ENCODE data around the gene CPA5.

Gene CPA5

DNA sequence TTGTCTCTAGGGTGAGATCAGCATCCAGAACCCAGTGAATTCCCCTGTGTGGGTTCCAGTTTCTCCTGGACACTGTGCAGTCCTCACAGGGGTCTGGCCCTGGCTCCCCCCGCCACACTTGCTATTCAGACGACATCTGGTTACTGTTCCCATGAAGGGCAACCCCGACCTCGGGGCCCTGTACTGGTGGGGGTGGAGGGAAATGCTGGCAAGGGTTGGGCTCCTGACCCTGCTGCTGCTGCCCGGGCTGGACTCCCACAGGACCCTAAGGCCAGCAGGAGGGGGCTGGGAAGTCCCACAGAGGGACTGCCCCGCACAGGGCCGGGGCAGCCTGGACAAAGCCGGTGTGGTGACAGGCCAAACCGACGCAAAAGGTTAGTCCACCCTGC lies 34.9 kb downstream of the CPA5 start:
- DNase-seq, result no peak

DNA sequence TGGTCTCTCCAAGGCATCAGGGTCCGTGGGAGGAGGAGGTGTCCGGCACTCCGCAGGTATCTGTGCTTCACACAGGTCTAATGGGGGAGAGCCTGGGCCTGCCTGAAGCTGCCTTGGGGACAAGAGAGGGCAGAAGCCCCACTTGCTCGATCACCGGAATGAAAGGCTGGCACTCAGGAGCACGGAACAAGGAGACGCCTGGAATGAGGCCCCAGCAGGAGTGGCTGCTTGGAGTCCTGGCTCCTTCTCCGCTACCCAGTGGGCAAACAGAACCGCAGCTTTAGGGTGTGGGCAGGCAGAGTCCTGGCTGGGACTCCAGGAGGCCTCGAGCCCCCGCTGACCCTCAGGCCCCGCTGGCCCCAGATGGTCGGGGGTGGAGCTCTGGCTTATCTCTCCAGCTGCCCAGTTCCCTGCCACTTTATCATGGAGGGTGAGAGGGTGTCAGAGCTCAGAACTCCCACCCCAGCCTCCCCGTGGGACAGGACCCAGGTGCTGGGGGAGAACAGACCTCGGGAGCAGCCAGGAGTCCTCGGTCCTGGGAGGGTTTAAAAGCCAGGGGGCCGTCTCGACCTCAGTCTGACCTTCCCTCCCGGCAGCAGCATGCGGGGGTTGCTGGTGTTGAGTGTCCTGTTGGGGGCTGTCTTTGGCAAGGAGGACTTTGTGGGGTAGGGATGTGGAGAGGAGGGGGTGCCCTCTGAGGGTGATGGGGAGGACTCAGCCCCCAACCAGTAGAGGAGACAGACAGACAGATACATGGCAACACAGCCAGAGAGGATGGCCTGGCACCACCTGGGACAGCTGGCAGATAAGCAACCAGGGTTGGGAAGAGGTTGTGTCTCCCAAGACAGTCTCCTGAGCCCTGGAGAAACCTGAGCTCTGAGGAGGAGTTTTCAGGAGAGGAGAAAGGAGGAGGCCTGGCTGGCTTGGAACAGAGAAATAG lies 35.6 kb downstream of the CPA5 start, which contains the start of gene CPA1:
CPA1 (plus strand) TSS at position 574 of the 940 bp plus-strand sequence; CDS start at position 601, 27 bp downstream.
- DNase-seq, result peak; percentile 72

DNA sequence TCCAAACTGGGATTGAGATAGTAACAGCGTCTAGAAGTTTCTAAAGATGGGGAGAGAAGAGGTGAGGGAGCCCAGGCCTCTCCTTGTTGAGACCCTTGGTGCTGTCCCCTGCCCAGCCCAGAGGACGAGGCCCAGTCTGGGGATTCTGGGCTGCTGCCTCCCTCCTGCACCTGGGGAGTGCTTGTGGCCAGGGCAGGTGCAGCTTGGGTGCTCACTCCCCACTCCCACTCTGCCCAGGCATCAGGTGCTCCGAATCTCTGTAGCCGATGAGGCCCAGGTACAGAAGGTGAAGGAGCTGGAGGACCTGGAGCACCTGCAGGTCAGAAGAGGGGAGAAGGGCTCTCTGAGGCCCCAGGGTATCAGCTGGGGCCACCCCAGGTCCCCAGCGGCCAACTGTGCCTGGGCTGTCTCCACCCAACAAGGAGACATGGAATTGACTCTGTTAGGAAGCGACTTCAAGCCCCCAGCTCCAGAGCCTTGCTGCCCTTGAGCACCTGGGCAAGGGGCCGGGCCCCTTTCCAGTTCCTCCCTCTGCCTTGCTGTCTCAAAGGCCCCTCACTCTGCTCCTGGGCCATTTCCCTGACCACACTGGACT lies 36.3 kb downstream of the CPA5 start:
- DNase-seq, result peak; percentile 37

DNA sequence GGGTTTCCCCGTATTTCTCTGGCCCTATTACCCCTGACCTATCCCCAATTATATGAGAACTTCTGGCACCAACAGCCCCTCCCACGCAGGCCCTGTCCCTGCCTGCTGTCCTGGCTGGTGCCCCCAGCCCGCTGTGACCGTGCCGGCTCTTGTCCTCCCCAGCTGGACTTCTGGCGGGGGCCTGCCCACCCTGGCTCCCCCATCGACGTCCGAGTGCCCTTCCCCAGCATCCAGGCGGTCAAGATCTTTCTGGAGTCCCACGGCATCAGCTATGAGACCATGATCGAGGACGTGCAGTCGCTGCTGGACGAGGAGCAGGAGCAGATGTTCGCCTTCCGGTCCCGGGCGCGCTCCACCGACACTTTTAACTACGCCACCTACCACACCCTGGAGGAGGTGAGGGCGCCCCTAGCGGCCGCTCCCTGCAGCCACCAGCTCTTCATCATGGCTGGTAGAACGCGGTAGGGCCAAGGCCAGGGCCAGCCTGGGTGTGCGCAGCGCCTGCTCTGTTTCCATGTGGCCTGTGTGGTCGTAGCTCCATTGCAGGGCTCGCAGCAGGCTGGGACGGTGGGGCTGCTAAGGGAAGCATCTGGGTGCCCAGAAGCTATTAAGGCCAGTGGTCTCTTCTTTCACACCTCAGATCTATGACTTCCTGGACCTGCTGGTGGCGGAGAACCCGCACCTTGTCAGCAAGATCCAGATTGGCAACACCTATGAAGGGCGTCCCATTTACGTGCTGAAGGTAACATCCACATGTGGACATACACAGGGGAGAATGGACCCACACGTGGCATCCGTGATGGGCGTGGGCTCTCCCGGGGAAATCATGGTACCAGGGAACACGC lies 37.1 kb downstream of the CPA5 start:
- DNase-seq, result no peak

DNA sequence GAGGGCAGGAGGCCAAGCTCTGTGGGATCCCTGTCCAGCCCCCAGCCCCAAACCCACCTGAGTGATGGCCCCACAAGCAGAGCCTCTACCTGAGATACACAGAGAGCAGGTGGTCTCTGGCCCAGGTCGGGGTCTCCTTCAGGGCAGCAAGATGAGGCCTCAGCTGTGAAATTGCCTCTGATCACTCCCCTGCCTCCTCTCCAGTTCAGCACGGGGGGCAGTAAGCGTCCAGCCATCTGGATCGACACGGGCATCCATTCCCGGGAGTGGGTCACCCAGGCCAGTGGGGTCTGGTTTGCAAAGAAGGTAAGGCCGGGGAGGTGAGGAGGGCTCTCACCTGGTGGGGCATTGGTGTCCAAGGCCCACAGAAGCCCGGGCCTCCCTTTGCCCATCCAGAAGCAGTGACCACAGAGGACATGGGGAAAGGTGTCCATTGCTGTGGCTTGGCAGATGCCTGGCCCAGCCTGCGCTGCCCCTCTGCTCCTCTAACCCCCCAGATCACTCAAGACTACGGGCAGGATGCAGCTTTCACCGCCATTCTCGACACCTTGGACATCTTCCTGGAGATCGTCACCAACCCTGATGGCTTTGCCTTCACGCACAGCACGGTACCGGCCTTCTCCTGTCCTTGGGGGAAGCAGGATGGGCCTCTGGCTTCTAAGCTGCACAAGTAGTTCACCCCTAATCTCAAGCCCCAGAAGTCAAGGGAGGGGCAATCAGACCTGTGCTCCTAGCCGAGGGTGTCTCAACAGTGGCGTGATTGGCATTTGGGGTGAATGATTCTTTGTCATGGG lies 38.8 kb downstream of the CPA5 start:
- DNase-seq, result no peak

DNA sequence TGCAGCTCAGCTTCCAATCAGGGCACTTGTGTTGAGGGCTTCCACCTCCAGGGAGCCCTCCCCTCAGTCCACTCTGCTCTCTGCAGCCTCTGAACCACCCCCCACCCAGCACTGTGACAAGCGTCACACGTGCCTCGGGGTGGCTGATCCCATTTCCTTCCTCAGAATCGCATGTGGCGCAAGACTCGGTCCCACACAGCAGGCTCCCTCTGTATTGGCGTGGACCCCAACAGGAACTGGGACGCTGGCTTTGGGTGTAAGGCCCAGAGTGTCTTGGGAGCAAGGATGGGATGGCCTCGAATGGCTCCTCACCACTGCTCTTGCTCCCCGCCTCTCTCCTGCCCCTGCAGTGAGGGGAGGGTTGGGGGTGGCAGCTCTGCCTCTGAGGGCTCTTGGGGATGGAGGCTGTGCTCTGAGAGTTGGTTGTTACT lies 39.8 kb downstream of the CPA5 start:
- no peak for DNase-seq

DNA sequence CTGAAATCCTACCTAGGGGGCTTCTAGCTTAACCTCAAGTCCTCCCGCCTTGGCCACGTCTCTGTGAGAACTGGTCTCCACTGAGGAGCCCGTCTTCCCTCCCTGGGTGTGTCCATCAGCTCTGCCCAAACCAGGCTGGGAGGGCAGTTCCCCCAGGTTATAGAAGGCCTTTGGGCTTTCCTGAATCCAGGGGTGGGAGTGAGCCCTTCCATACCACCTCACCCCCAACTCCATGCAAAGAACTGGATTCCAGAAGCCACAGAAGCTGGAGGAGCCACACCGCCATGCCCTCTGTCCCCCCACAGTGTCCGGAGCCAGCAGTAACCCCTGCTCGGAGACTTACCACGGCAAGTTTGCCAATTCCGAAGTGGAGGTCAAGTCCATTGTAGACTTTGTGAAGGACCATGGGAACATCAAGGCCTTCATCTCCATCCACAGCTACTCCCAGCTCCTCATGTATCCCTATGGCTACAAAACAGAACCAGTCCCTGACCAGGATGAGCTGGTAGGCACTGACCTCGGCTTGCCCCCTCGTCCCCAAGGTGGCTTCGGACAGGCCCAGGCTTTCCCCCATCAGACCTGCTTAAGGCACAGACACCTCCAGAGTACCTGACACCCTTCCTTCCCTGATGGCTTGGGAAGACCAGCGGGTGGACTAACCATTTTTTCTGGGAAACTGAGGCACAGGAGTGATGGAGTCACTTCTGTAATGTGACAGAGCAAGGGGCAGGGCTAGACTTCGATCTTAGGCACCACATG lies 40.4 kb downstream of the CPA5 start:
- DNase-seq, result no peak

DNA sequence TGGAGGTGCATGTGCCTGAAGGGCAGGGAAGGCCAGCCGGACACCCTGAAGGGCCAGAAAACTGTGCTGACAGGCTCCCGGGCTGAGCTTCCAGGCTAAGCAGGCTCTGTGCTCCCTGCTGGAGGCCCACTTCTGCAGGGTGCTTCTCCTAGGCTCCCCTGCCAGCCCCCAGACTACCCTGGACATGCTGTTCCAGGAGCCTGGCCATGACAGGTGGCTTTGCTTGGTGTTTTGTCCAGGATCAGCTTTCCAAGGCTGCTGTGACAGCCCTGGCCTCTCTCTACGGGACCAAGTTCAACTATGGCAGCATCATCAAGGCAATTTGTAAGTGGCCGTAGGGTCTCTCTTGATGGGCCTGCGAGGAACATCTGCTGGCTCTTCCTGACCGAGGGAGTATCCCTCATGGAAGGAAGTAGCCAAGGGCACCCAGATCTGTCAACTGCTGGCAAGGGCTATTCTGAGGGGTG lies 41.0 kb downstream of the CPA5 start:
- no peak for DNase-seq

DNA sequence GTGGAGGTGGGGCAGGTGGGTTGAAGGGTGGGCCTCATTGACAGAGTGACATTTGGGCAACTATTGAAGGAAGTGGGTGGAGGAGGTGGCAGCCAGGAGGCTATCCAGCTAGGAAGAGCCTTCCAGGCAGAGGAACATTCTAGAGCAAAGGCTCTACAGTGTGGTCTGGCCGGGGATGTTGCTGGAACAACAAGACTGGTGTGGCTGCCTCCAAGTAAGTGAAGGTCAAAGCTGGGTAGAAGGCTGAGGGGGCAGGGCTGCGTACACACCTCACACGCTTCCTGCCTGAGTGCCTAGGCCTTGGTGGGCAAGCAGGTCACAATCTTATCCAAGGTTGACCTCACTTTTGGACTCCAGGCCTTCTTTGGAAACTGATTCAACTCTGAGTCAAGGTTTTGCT lies 42.3 kb downstream of the CPA5 start:
- DNase-seq, result no peak

DNA sequence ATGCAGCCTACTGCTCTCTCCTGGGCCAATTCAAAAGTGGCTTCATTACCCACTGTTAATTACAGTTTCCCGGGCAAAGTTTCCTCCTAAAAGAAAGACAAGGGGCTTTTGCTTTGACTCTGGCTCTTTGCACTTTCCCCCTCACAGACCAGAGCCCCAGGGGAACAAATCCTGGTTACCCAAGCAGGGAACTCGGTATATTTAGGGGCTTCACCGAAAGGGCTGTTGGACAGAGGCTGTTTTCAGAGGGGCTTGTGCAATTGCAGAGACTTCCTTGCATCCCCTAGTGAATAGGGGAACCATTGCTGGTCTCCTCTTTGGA lies 42.7 kb downstream of the CPA5 start:
- no peak for DNase-seq

DNA sequence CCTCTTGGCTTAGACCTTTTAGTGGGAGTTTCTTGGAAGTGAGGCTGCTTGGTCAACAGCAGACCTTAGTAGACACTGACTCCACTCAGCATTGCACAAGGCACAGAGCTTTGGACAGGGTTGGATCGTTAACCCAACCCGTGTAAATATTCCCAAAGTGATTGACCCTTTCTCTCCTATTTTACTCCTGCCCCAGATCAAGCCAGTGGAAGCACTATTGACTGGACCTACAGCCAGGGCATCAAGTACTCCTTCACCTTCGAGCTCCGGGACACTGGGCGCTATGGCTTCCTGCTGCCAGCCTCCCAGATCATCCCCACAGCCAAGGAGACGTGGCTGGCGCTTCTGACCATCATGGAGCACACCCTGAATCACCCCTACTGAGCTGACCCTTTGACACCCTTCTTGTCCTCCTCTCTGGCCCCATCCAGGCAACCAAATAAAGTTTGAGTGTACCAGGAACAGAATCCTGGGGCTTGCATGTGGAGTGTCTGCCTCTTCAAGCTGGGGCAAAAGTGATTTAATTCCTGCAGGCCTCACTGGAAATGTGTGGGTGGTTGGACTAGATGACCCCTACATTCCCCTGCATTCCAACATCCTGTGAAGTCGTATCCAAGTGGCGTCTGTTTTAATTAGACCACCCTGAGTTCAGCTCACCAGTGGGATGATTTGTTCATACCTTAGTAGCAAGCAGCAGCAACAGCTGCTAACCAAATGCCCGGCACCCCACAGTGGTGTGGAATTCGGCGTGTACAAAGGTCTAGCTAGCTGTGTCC lies 43.2 kb downstream of the CPA5 start:
- DNase-seq, result peak; percentile 42

DNA sequence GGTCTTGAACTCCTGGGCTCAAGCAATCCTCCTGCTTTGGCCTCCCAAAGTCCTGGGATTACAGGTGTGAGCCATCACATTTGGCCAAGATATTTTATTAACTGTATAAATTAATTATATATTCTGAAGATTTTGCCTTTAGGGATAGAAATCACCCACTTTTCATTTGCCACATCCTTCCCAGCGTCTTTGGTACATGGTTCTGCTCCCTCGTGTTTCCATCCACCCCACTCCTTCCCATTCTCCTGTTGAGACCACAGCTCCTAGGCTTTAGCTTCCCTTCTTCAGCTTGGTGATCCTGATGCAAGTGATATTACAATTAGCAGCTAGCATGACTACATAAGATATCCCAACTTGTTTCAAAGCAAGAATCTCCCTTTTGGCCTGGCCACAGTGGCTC lies 44.1 kb downstream of the CPA5 start:
- DNase-seq, result no peak

DNA sequence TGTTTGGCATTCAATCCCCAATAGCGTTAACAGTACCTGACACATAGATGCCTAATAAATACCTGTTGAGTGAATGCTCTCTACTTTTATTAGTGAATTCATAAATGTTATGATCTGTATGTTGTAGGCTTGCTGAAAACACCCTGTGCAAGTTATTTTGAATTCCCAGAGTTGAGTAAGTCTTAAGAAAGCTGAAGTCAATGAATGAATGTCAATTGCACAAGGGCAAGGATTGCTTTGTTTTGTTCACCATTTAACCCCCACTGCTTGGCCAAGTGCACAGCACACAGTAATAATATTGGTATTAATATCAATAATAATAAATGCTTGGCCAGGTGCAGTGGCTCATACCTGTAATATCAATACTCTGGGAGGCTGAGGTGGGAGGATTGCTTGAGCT lies 45.9 kb downstream of the CPA5 start:
- DNase-seq, result no peak

DNA sequence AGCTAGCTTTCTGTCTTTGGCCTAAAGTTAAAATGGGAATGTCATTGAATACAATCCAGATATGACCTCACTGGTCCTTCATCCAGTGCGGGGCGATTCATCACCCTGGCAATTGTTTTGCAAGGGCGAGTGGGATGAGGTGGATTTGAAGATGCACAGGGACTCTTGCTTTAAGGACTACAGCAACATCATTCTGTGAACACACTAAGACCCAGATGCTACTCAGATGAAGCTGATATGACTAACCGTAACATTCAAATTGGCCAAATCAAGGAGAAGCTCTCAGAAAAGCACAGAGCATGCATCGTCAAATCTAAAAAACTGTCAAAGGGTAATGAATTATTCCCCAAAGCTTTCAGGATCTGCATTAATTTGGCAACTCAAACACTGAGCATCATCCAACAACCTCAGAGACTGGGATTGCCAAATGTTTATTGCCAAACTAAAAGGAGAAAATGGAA lies 48.5 kb downstream of the CPA5 start:
- no peak for DNase-seq

DNA sequence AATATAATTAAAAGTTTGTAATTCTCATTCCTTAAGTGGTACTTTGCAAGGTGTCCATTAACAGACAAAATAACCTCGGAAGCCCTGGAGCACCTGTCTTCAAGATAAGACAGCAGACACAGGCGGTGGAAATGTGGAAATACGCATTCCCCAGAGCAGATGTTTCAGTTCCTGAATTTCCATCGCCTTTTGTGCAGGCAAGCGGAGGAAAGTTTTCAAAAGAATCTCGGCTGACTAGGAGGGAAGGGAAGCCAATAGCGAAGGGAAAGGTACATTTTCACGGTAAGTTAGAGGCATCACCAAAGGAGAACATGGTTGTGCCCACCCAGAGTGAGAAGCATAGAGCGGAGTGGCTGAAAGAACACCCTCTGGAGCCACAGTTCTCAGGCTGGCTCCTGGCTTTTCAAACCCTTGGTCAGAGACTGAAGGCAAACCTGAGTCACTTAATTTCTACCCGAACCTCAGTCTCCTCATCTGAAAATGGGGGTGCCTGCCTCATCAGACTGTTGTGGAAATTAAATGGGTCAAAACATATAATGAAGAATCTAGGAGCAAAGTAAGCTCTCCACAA lies 49.3 kb downstream of the CPA5 start:
- no peak for DNase-seq

DNA sequence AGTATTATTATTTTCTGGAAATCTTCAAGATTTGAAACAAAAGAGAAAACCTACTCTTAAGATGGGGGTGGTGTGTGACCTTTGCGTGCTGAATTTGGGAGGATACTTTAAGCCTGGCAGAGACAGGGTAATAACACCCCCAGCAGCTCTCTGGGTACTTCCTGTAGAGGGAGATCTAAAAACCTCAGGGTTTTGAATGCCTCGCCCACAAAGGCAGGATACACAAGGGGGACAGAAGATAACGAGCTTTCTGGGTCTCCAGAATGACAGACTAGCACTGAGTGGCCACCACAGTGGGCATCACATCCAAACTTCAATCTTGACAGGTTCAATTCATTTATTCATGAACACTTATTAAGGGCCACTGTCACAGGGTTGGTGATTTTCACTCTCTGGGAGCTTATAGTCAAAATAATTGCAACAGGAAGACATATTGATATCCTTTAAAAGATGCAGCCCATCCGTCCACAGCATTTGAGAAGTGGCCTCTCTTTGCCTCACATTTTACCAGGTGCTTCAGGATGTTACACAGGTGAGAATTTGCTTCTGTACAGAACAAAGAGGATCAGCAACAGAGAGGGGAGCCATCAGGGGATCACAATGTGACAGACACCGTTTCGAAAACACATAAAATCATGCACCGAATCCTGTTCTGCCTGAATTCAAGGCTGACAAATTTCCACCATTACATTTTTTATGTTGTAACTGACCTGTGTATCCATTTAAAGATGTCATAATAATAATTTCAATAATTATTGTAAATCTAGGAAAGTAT lies 50.0 kb downstream of the CPA5 start:
- DNase-seq, result no peak

DNA sequence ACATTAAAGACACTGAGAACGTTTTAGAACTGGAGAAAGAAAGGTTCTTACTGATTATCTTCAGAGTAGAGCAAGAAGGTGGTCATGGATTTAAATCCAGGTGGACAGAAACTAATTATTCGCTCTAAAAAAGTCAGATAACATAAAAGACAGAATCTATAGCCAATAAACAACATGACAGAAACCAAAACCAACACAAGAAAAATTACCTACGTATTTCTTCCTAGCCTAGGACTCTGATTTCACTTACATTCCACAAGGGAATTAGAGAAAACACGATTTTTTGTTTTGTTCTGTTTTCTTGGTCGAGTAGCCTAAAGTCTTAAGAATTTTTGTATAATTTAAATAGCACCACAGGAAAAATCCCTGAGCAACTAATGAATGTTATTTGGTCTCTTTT lies 50.8 kb downstream of the CPA5 start:
- no peak for DNase-seq

DNA sequence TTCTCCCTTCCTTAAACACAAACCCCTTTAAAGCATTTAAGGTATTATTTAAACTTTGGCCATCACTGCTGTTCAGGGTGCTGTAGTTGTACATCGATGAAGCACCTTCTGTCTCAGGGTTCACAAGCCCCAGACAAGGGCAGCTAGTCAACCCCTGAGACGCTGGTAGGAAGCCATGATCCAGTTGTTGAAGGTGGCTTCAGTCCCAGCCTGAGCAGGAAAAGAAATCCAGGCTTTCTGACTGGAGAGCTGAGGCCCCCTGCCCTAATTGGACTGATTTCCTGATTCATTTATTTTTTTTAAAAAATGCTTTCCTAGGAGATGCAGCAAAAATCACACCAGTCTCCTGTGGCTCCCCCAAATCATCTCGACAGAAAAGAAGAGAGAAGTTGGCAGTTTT lies 51.5 kb downstream of the CPA5 start:
- DNase-seq, result peak; percentile 41
